ENCODE results near the gene UTY. TPM values are rescaled to one million over a fixed set of nuclear protein-coding genes. Genes with fewer than 3 reads are reported as not detected.

The UTY gene
- total and polyA plus RNA-seq, 12 donors: 1.3 to 15.8 (median 14.2) TPM; not detected in 3

- Histone ChIP-seq H3K4me1 (peaks cover 0 to 43% (median 0%) of the 10 kb centered on the region in 9 donors), H3K9me3 (no peaks in the 10 kb centered on the region), H3K36me3 (peaks cover 0 to 5% (median 0%) of the 10 kb centered on the region in 9 donors), H3K27me3 (no peaks in the 10 kb centered on the region), H3K27ac (no peak overlapping the region), H3K4me3 (no peak overlapping the region)
- ATAC-seq (no peak), DNase-seq (no peak)
- TF ChIP-seq CTCF (IDR thresholded peaks at IDR 0.05): no peak
- intact Hi-C loops (cut with DNase I): no loop called here
Measured at GRCh38 chrY:13415556-13415955, 64.3 kb downstream of the UTY start.

GRCh38 chrY:13398876-13399275 lies 81.0 kb downstream of the UTY start:
- H3K4me1 ChIP-seq: peaks cover 0 to 10% (median 0%) of the 10 kb centered on the region in 9 donors
- no peak overlapping the region for H3K27ac ChIP-seq
- 87 to 90% methylated on average over 2 of the region's 2 CpGs for WGBS, 2 donors
- H3K36me3 ChIP-seq: peaks cover 0 to 15% (median 0%) of the 10 kb centered on the region in 9 donors
- DNase-seq: no peak
- TF ChIP-seq CTCF (IDR thresholded peaks at IDR 0.05): no peak
- no peaks in the 10 kb centered on the region for H3K27me3 ChIP-seq
- intact Hi-C loops (cut with DNase I): no loop called here
- no peaks in the 10 kb centered on the region for H3K9me3 ChIP-seq
- no peak overlapping the region for H3K4me3 ChIP-seq
- ATAC-seq: no peak

DNA sequence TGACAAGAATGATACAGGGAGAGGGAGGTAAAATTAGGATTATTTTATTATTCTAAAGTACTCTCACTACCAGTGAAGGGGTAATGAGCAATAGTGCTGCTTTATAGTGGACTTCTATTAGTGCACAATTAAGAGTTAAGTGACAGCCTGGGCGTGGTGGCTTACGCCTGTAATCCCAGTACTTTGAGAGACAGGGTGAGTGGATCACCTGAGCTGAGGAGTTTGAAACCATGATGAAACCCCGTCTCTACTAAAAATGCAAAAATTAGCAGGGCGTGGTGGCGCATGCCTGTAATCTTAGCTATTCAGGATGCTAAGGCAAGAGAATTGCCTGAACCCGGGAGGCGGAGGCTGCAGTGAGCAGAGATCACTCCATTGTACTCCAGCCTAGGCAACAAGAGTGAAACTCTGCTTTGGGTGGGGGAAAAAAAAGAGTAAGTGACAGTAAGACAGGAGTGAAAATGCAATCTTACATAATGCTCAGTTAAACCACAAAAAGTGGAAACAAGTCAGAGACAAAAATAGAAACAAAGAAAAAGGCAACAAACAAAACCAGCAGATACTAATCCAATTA lies 98.6 kb downstream of the UTY start:
- Histone ChIP-seq H3K27ac (no peak overlapping the region), H3K9me3 (peaks cover 0 to 3% (median 0%) of the 10 kb centered on the region in 11 donors), H3K4me3 (no peak overlapping the region), H3K27me3 (no peaks in the 10 kb centered on the region), H3K4me1 (no peaks in the 10 kb centered on the region), H3K36me3 (peaks cover 0 to 12% (median 0%) of the 10 kb centered on the region in 9 donors)
- WGBS, 2 donors: 88 to 92% methylated on average over 7 of the region's 7 CpGs
- ATAC-seq (no peak), DNase-seq (no peak)
- intact Hi-C loops (cut with DNase I): no loop called here
- TF ChIP-seq CTCF (IDR thresholded peaks at IDR 0.05): no peak

- H3K27me3 ChIP-seq: no peaks in the 10 kb centered on the region
- TF ChIP-seq CTCF (IDR thresholded peaks at IDR 0.05): no peak
- no peak for ATAC-seq
- intact Hi-C loops (cut with DNase I): no loop called here
- H3K27ac ChIP-seq: no peak overlapping the region
- peaks cover 0 to 13% (median 0%) of the 10 kb centered on the region in 9 donors for H3K4me1 ChIP-seq
- H3K4me3 ChIP-seq: no peak overlapping the region
- no peaks in the 10 kb centered on the region for H3K9me3 ChIP-seq
- no peak for DNase-seq
- WGBS, 2 donors: 73 to 74% methylated on average over 6 of the region's 6 CpGs
- H3K36me3 ChIP-seq: peaks cover 0 to 31% (median 0%) of the 10 kb centered on the region in 9 donors
Measured at GRCh38 chrY:13370868-13371800, 108.7 kb downstream of the UTY start.

Data from heart right ventricle (tissue), 16 donors.